GDM1 (cell line): ENCODE results near the gene PMEPA1.
A peak's percentile ranks its signal among the peaks of the same experiment; 100 is the strongest.

Experiments used
- DNase-seq: peaks from one replicate; lab custom pipeline; 2025; lab: John Stamatoyannopoulos, UW

PMEPA1 gene

GRCh38 chr20:57660922-57661745, 48.7 kb downstream of the PMEPA1 start:
- DNase-seq: no peak

DNA sequence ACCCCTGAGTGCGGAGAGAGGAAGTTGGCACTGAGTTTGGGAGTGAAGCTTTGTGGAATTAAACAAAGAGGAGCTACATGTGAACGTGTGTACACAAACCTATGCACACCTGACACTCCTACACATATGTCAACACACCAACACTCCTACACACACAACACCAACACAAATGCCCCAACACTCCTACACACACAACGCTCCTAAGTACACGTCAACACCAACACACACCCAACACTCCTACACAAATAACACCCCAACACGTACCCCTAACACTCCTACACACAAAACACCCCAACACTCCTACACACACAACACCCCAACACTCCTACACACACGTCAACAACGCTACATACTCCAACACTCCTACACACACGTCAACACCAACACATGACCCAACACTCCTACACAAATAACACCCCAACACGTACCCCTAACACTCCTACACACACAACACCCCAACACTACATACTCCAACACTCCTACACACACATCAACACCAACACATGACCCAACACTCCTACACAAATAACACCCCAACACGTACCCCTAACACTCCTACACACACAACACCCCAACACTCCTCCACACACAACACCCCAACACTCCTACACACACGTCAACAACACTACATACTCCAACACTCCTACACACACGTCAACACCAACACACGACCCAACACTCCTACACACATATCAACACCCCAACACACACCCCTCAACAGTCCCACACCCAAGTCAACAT, 49.5 kb downstream of the PMEPA1 start:
- no peak for DNase-seq

DNA sequence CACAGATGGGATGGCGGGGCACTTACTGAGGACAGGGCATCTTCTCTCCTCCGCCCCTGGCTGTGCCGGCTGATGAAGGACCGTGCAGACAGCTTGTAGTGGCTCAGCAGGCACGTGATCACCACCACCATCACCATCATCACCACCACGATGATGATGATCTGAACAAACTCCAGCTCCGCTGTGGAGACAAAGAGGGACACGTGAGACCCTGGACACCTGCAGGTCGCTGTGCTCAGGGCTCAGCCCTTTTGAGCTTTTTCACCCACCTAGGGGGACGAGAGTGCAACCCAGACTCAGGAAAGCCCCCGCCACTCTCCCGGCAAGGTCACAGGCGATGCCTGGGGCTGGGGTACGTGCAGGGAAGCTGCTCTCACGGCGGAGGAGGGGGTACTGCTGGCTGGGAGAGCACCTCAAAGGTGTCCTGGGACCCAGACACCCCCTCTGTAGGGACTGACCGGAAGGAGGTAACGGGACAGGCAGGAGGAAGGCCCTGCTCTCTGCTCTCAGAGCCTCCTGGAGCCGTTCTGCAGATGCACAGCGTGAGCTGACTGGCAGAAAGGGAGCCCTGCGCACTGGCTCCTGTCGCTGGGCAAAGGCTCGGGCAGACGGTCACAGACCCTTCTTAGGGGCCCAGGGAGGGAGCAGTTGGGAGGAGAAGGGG, 50.2 kb downstream of the PMEPA1 start:
- no peak for DNase-seq

DNA sequence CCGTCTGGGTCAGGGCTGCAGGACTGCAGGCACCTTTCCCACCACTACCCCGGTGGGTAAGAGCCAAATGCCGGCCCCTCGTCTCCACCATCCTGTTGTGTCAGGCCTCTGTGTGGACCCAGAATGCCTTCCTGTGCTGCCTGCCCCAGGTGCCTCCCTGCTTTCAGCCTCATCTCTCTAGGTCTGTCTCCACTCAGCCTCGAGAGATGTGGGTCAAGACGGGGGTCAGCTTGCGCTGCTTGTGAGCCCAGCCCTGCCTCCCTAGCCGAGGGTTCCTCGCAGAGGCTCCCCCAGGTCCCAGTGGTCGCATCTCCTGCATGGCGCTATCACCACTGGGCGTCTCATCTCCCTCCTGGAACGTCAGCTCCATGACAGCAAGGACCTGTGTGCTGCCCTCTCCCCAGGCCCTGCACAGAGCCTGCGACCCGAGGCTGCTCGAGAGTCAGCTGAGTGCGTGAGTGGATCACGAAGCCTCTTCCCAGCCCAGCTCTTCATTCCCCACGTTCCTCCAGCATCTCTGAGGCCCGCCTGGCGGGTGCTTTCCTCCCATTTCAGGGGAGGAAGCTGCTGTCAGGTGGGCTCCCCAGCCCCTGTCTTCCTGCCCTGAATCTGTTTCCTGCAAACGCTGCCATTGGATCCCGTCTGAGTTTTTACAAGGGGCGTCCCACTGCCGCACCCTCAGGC, 50.8 kb downstream of the PMEPA1 start:
- no peak for DNase-seq

DNA sequence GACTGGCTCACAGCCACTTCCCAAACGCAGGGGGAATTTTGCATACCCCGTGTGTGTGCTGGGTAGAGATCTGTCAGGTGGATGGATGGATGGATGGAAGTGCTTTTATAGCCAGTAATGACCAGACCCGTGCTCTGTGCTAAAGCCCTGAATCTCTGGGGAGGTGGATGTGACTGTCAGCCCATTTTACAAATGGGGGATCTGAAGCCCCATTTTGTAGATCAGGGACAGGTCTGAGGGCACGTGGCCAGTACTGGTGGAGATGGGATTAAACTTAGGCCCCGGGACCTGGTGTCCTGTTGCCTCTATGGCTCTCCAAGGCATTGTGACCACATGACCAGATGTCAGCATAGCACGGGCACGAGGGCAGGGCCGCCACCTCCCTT, 51.4 kb downstream of the PMEPA1 start:
- DNase-seq: no peak

DNA sequence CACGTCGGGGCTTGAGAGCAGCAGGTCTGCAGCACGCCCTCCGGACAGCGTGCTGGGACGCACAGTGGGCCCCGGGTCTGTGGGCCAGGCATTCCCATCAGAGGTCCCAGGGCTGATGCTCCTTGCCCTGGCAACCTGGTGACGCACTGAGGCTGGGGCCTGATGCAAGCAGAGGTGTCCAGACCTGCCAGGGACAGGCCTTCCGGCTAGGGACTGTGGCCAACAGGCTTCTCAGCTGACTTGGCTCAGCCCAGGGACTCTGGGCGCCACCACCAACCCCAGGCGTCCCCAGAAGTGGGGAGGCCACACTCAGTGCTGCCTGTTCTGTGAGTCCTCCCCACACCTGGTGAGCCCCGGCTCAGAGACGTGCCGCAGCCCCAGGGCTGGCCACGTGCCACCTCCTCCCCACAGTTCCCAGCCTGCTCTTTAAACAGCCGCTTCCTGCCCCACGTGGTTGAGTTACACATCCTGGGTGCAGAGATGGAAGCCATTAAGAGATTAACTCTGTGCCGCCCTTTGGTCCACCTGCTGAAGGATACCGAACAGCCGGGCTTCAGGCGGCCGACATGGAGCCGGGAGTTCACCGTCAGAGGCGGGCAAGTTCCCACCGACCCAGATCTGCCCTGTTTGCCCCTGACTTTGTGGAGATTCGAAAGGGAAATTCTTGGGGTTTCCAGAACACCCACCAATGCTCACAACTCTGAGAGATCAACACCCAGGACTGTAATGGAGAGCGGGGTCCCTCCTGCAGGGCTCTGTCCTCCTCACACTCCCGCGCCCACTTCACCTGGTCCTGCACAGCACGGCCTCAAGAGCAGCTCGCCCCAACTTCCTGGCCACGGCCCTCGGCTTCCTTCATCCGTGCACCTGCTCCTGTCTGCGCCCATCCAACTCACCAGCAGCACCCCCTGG, 52.0 kb downstream of the PMEPA1 start:
- no peak for DNase-seq

DNA sequence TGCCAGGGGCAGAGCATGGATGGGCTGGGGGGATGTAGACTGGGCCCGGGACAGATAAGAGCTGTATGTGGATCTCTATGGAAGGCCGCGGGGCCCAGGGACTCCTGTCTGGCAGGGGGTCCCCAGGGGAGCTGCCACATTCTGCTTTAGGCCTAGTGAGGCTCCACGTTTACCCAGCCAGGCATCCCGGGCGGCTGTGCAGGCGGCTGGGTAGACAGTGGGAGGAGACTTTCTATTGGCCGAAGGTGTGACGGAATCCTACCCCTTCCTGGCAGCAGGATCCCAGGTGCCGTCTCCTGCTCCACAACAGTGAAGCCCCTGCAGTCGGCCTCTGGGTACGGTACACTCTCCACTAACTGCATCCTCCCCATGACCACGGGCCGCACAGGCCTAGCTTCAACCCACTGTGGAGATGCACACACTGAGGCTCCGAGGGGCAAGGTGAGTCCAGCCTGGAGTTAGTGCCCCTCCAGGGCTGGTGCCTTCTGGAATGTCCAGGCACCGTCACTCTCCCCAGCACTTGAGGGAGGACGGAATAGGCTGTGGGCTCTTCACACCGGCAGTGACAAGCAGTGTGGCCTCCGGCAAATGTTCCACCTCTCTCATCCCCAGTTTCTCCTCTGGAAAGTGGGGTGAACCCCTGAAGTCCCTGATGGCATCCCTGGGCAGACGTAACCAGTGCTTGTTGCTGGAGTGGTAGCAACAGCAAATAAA, 52.8 kb downstream of the PMEPA1 start:
- DNase-seq: no peak

DNA sequence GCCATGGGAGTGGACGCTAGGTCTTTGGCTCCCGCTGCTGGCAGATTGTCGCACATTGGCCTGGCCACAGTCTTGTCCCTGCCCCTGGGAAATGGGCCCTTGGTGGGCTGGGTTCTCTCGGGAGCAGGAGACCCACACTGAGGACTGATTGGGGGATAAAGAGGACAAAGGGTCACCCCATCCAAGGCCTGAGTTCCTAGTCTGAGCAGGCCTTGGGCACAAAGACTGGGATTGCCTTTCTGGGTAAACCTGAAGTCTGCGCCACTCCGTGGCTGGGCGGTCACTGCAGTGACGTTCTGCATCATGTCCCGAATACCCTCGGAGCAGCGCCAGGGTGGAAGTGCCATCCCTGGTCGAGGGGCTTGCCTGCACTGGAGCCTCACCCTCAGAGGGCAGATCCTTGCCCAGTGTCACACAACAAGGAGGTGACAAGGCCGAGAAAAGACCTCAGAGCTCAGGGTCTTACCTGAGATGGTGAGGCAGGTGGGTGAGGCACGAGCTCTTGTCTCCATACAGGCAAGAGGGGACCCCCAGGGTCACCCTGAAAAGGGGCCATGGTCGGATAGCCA, 53.5 kb downstream of the PMEPA1 start:
- no peak for DNase-seq

- no peak for DNase-seq
Measured at GRCh38 chr20:57655809-57656155, 54.0 kb downstream of the PMEPA1 start.

GRCh38 chr20:57654998-57655808, 54.6 kb downstream of the PMEPA1 start:
- no peak for DNase-seq

GRCh38 chr20:57654363-57654997, 55.3 kb downstream of the PMEPA1 start:
- DNase-seq: peak; percentile 22

GRCh38 chr20:57653910-57654309, 55.9 kb downstream of the PMEPA1 start:
- DNase-seq: no peak

DNA sequence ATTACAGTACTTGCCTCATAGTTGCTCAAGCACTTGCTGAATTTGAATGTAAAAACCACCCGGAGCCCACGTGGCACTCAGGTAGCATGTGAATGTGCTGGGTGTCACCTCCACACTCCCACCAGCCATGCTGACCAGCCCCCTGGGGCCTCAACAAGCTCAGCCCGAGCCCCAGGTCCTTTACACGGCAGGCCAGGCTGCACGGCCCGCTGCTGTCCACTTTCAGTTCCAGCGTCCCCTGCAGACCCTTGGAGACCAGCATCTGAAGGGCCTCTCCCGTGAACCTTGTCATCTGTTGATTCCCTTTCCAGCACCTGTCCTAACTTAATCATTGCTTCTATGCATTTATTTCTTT, 56.3 kb downstream of the PMEPA1 start:
- DNase-seq: no peak

DNA sequence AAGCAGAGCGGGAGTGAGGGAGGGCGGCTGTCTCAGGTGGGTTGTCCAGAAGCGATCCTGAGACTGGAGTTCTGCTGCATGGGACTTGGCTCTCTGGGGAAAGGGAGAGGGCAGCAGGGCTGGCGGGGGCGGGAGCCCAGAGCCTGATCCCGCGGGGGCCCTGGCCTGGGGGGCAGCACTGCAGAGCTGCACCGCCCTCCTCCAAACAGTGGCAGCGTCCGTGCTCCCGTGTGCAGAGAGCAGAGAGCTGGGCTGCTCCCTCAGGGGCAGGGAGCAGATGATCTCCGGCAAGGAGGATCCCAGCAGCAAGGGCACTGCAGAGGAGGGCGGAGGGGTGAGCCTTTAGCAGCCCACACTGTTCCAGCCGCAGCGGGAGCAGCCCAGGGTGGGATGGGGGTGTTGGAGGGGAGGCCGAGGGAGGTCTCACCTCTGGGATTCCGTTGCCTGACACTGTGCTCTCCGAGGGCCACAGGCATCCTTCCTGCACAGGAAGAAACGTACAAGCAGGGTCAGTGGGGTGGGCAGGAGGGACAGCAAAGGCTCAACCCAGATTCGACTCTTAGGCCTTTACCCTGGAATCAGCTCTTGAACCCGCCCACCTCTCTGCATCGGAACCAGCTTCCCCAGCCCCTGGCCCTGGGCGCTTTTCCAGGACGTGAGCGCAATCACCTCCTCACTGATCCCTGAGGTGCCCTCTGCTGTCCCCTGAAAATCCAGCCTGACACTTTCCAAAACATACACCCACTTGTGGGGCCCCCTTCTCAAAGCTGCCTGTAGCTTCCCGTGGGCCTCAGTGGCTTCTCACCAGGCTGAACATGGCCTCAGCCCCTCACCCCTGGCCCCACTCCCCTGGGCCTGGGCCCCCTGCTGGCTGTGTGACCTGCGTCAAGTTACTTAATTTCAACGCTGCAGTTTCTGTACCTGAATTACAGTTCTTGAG, 56.9 kb downstream of the PMEPA1 start:
- no peak for DNase-seq

DNA sequence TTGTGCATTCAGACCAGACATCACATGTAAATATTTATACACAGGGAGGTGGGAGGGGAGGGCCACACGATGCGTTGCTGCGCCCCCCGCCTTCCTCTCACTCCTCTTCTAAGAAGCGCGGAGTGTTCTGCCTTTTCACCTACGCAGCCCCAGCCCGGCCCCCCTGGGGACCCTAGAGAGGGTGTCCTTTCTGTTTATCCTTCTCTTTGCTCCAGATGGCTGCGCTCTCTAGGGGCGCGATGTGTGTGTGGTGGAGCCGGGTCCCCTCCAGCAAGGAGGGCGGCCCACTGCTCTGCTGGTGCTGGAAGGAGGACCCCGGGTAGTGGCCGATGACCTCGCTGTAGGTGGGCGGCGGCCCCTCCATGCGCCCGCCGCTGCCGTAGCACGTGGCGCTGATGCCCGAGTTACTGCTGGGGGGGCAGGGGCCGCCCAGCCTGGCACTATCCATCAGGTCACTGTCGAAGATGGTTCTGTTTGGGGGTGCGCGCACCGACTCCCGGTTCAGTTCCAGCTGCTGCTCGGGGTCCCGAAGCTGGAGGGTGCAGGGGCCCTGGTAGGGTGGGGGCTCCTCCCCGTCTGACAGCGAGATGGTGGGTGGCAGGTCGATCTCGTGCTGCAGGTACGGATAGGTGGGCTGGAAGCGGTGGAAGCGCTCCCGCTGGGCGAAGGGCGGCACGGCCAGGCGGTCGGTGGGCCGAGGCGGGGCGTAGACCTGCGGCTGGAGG, 57.8 kb downstream of the PMEPA1 start:
- no peak for DNase-seq

- no peak for DNase-seq
Measured at GRCh38 chr20:57650756-57651483, 58.9 kb downstream of the PMEPA1 start.

DNA sequence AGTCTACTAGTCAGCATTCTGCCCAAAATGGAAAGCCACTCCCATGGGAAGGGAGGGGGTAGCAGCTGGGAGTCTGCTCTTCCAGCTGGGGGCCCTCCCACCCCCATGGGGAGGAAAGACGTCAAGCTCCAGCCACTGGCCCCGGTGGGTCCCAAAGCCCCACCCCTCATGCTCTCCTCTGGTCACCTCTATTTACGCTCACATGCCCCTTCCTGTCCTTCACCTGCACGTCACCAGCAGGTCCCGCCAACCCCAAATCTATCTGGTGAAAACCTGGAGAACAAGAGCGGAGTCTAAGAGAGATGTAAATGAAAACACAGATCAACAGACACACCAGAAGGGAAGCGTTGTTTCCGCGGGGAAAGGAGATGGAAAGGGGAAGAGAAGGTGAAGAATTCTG, 59.5 kb downstream of the PMEPA1 start:
- DNase-seq: no peak
